ENCODE measurements around the gene CSTF2T.

The CSTF2T gene

GRCh38 chr10:51672039-51672535 lies 27.3 kb downstream of the CSTF2T start:
- Histone ChIP-seq H3K4me1 (ENCODE audit: control insufficient read depth, low read length) (no peaks in the 10 kb centered on the region), H3K4me3 (ENCODE audit: low read length) (no peak overlapping the region), H3K27me3 (ENCODE audit: control insufficient read depth, low read length) (no peaks in the 10 kb centered on the region), H3F3A (ENCODE audit: control insufficient read depth, insufficient read depth) (no peaks in the 10 kb centered on the region), H3K9me3 (ENCODE audit: control insufficient read depth, insufficient read depth, low read length) (no peaks in the 10 kb centered on the region), H3K79me2 (ENCODE audit: control insufficient read depth, low read length) (no peaks in the 10 kb centered on the region), H3K9me2 (replicated peaks; ENCODE audit: control insufficient read depth, low read length) (no peaks in the 10 kb centered on the region), H4K20me1 (ENCODE audit: control insufficient read depth, insufficient read depth, low read depth, low read length) (no peaks in the 10 kb centered on the region), H3K36me3 (ENCODE audit: control insufficient read depth, low read length) (no peaks in the 10 kb centered on the region), H3K4me2 (ENCODE audit: low read length) (no peak overlapping the region), H3K27ac (ENCODE audit: low read depth, low read length) (no peak overlapping the region)
- no peak for TF ChIP-seq EZH2phosphoT487 (IDR thresholded peaks at IDR 0.05; ENCODE audit: borderline replicate concordance, low read length)
- TF ChIP-seq, protein P1, sequence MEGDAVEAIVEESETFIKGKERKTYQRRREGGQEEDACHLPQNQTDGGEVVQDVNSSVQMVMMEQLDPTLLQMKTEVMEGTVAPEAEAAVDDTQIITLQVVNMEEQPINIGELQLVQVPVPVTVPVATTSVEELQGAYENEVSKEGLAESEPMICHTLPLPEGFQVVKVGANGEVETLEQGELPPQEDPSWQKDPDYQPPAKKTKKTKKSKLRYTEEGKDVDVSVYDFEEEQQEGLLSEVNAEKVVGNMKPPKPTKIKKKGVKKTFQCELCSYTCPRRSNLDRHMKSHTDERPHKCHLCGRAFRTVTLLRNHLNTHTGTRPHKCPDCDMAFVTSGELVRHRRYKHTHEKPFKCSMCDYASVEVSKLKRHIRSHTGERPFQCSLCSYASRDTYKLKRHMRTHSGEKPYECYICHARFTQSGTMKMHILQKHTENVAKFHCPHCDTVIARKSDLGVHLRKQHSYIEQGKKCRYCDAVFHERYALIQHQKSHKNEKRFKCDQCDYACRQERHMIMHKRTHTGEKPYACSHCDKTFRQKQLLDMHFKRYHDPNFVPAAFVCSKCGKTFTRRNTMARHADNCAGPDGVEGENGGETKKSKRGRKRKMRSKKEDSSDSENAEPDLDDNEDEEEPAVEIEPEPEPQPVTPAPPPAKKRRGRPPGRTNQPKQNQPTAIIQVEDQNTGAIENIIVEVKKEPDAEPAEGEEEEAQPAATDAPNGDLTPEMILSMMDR (IDR thresholded peaks at IDR 0.05; ENCODE audit: low read depth, low read length, poor library complexity, severe bottlenecking), result no peak

DNA sequence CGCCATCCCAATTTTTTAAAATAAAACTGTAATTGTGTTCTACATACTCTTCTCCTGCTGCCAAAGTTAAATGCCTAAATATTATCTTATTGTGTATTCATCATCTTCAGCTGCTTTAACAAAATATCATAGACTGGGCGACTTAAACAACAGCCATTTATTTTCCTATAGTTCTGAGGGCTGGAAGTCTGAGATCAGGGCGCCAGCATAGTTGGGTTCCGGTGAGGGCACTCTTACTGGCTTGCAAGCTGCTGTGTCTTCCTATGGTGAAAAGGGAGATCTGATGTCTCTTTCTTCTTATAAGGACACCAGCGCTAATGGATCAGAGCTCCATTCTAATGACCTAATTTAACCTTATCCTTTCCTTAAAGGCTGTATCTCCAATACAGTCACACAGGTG lies 30.4 kb downstream of the CSTF2T start:
- Histone ChIP-seq H3K4me2 (ENCODE audit: low read length) (no peak overlapping the region), H3K36me3 (ENCODE audit: control insufficient read depth, low read length) (no peaks in the 10 kb centered on the region), H3K27me3 (ENCODE audit: control insufficient read depth, low read length) (peaks cover 6% of the 10 kb centered on the region), H3K9me2 (replicated peaks; ENCODE audit: control insufficient read depth, low read length) (no peaks in the 10 kb centered on the region), H3K27ac (ENCODE audit: low read depth, low read length) (no peak overlapping the region), H3K9me3 (ENCODE audit: control insufficient read depth, insufficient read depth, low read length) (no peaks in the 10 kb centered on the region), H3F3A (ENCODE audit: control insufficient read depth, insufficient read depth) (no peaks in the 10 kb centered on the region), H3K4me3 (ENCODE audit: low read length) (no peak overlapping the region), H3K4me1 (ENCODE audit: control insufficient read depth, low read length) (no peaks in the 10 kb centered on the region), H4K20me1 (ENCODE audit: control insufficient read depth, insufficient read depth, low read depth, low read length) (no peaks in the 10 kb centered on the region), H3K79me2 (ENCODE audit: control insufficient read depth, low read length) (no peaks in the 10 kb centered on the region)
- TF ChIP-seq, protein P1 (IDR thresholded peaks at IDR 0.05; ENCODE audit: low read depth, low read length, poor library complexity, severe bottlenecking), result no peak
- TF ChIP-seq EZH2phosphoT487 (IDR thresholded peaks at IDR 0.05; ENCODE audit: borderline replicate concordance, low read length), result no peak

GRCh38 chr10:51668336-51668689 lies 31.1 kb downstream of the CSTF2T start:
- H3F3A ChIP-seq (ENCODE audit: control insufficient read depth, insufficient read depth), result no peaks in the 10 kb centered on the region
- no peaks in the 10 kb centered on the region for H3K9me2 ChIP-seq (replicated peaks; ENCODE audit: control insufficient read depth, low read length)

More at GRCh38 chr10:51668336-51668689, 31.1 kb downstream of the CSTF2T start:
- no peaks in the 10 kb centered on the region for H3K79me2 ChIP-seq (ENCODE audit: control insufficient read depth, low read length)
- no peak overlapping the region for H3K27ac ChIP-seq (ENCODE audit: low read depth, low read length)
- H3K4me1 ChIP-seq (ENCODE audit: control insufficient read depth, low read length), result no peaks in the 10 kb centered on the region
- H3K9me3 ChIP-seq (ENCODE audit: control insufficient read depth, insufficient read depth, low read length), result no peaks in the 10 kb centered on the region
- no peak overlapping the region for H3K4me2 ChIP-seq (ENCODE audit: low read length)
- no peaks in the 10 kb centered on the region for H3K36me3 ChIP-seq (ENCODE audit: control insufficient read depth, low read length)
- no peak for TF ChIP-seq EZH2phosphoT487 (IDR thresholded peaks at IDR 0.05; ENCODE audit: borderline replicate concordance, low read length)
- TF ChIP-seq, protein P1 (IDR thresholded peaks at IDR 0.05; ENCODE audit: low read depth, low read length, poor library complexity, severe bottlenecking), result no peak
- no peaks in the 10 kb centered on the region for H4K20me1 ChIP-seq (ENCODE audit: control insufficient read depth, insufficient read depth, low read depth, low read length)
- no peak overlapping the region for H3K4me3 ChIP-seq (ENCODE audit: low read length)
- H3K27me3 ChIP-seq (ENCODE audit: control insufficient read depth, low read length), result peaks cover 6% of the 10 kb centered on the region

Data from DOHH2 (cell line).